Measurements from ENCODE around the gene TMEM272.

TMEM272 gene

GRCh38 chr13:51873117-51873798, 28.3 kb upstream of the TMEM272 start:
- H3K27ac ChIP-seq: no peak overlapping the region
- no peak for DNase-seq
- H3K4me3 ChIP-seq (ENCODE audit: low read depth, low read length): no peak overlapping the region
- in situ Hi-C loops (cut with HindIII; ENCODE audit: low pct_ligation_motif_present, low sequenced_read_pairs): no loop called here
- no peak for TF ChIP-seq CTCF (IDR thresholded peaks at IDR 0.05; ENCODE audit: low read depth, low read length, missing control alignments)
- H3K27me3 ChIP-seq (replicated peaks): no peaks in the 10 kb centered on the region
- H3K36me3 ChIP-seq (replicated peaks): no peaks in the 10 kb centered on the region

GRCh38 chr13:51870616-51871015, 25.6 kb upstream of the TMEM272 start:
- Histone ChIP-seq H3K36me3 (replicated peaks) (no peaks in the 10 kb centered on the region), H3K27ac (no peak overlapping the region), H3K4me3 (ENCODE audit: low read depth, low read length) (no peak overlapping the region), H3K27me3 (replicated peaks) (no peaks in the 10 kb centered on the region)
- no peak for DNase-seq
- in situ Hi-C loops (cut with HindIII; ENCODE audit: low pct_ligation_motif_present, low sequenced_read_pairs): no loop called here
- TF ChIP-seq CTCF (IDR thresholded peaks at IDR 0.05; ENCODE audit: low read depth, low read length, missing control alignments): no peak

- H3K27me3 ChIP-seq (replicated peaks): no peaks in the 10 kb centered on the region
- H3K4me3 ChIP-seq (ENCODE audit: low read depth, low read length): no peak overlapping the region
- TF ChIP-seq CTCF (IDR thresholded peaks at IDR 0.05; ENCODE audit: low read depth, low read length, missing control alignments): no peak
- H3K36me3 ChIP-seq (replicated peaks): no peaks in the 10 kb centered on the region
- no peak overlapping the region for H3K27ac ChIP-seq
- DNase-seq: no peak
- in situ Hi-C loops (cut with HindIII; ENCODE audit: low pct_ligation_motif_present, low sequenced_read_pairs): no loop called here
Measured at GRCh38 chr13:51869916-51870315, 24.9 kb upstream of the TMEM272 start.

GRCh38 chr13:51867062-51867461, 22.1 kb upstream of the TMEM272 start:
- in situ Hi-C loops (cut with HindIII; ENCODE audit: low pct_ligation_motif_present, low sequenced_read_pairs): no loop called here
- no peak for TF ChIP-seq CTCF (IDR thresholded peaks at IDR 0.05; ENCODE audit: low read depth, low read length, missing control alignments)
- H3K36me3 ChIP-seq (replicated peaks): no peaks in the 10 kb centered on the region
- no peak for DNase-seq
- H3K4me3 ChIP-seq (ENCODE audit: low read depth, low read length): no peak overlapping the region
- H3K27ac ChIP-seq: no peak overlapping the region
- no peaks in the 10 kb centered on the region for H3K27me3 ChIP-seq (replicated peaks)

- in situ Hi-C loops (cut with HindIII; ENCODE audit: low pct_ligation_motif_present, low sequenced_read_pairs): no loop called here
- DNase-seq: no peak
- no peak overlapping the region for H3K4me3 ChIP-seq (ENCODE audit: low read depth, low read length)
- H3K27me3 ChIP-seq (replicated peaks): no peaks in the 10 kb centered on the region
- no peak for TF ChIP-seq CTCF (IDR thresholded peaks at IDR 0.05; ENCODE audit: low read depth, low read length, missing control alignments)
- H3K36me3 ChIP-seq (replicated peaks): no peaks in the 10 kb centered on the region
- no peak overlapping the region for H3K27ac ChIP-seq
Measured at GRCh38 chr13:51865838-51866237, 20.9 kb upstream of the TMEM272 start.

- no peak for TF ChIP-seq CTCF (IDR thresholded peaks at IDR 0.05; ENCODE audit: low read depth, low read length, missing control alignments)
- in situ Hi-C loops (cut with HindIII; ENCODE audit: low pct_ligation_motif_present, low sequenced_read_pairs): no loop called here
- Histone ChIP-seq H3K27me3 (replicated peaks) (no peaks in the 10 kb centered on the region), H3K36me3 (replicated peaks) (no peaks in the 10 kb centered on the region), H3K4me3 (ENCODE audit: low read depth, low read length) (no peak overlapping the region), H3K27ac (no peak overlapping the region)
- DNase-seq: no peak
Measured at GRCh38 chr13:51862957-51863356, 18.0 kb upstream of the TMEM272 start.

Measured in brain microvascular endothelial cell (primary cell).